PC-9 (cell line): ENCODE data around the gene NCKIPSD.

Experiments used
- EZH2 ChIP-seq: fragments of 200-600 bp; sonication (generic); IDR thresholded peaks from 2 replicates; pipeline ENCODE4 v1.8.0; 2017; ENCODE audit warnings: antibody characterized with exemption, low read depth
- TF ChIP-seq, protein P1 (sequence below): fragments of 200-600 bp; sonication (generic); conservative IDR thresholded peaks from 2 replicates; pipeline ENCODE4 v1.6.1; 2017; ENCODE audit warnings: mixed run types, antibody characterized with exemption, mild to moderate bottlenecking, moderate library complexity

DNA sequence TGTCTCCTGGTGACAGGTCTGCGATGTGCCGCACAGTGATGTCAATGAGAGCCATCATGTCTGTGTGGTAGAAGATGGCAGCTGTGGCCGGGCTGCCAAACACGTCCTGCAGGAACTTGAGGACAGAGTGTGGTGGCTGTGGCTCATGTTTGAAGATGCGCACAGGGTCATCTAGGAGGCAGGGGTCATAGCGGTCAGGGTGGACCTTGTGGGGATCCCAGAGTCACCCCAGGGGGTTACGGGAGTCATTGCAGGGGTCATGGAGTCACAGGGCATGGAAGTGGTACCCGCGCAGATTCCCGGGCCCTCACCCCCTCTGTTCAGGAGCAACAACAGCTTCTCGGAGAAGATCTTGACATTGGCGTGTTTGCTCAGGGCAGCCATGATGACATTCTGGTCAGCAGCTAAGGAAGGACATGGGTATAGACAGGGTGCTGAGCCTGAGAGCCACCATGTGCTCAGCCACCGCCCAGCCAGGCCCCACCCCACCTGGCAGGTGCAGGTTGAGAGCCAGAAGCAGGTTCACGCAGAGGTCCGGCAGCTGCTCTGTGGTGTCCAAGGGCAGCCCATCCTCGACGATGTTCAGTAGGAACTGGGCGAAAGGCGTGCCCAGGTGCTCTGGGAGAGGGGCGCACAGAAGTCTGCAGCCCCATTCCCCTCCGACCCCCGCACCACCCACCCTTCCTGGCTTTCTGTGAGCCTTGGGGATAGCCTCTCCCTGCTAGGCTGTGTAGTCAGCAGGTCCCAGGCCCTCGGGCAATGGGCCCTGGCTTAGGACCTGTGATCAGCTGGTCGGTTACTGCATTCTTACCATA is 6.9 kb downstream of the NCKIPSD start:
- TF ChIP-seq, protein P1, sequence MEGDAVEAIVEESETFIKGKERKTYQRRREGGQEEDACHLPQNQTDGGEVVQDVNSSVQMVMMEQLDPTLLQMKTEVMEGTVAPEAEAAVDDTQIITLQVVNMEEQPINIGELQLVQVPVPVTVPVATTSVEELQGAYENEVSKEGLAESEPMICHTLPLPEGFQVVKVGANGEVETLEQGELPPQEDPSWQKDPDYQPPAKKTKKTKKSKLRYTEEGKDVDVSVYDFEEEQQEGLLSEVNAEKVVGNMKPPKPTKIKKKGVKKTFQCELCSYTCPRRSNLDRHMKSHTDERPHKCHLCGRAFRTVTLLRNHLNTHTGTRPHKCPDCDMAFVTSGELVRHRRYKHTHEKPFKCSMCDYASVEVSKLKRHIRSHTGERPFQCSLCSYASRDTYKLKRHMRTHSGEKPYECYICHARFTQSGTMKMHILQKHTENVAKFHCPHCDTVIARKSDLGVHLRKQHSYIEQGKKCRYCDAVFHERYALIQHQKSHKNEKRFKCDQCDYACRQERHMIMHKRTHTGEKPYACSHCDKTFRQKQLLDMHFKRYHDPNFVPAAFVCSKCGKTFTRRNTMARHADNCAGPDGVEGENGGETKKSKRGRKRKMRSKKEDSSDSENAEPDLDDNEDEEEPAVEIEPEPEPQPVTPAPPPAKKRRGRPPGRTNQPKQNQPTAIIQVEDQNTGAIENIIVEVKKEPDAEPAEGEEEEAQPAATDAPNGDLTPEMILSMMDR = no peak
- TF ChIP-seq EZH2 = no peak
